Smooth muscle cell (in vitro differentiated cells): ENCODE data around the gene SPCS3. TPM values are rescaled to one million over a fixed set of nuclear protein-coding genes. Genes with fewer than 3 reads are reported as not detected.

Source experiments
- DNase-seq: peaks from one replicate; lab custom pipeline; 2025; ENCODE audit not compliant: unreplicated experiment; lab: John Stamatoyannopoulos, UW
- H2AFZ ChIP-seq: fragments of 200-600 bp; sonication (generic); 2 replicates; pipeline ENCODE4 v1.6.0; 2016; ENCODE audit warnings: antibody characterized with exemption, low read depth, mild to moderate bottlenecking
- H3F3A ChIP-seq: fragments of 200-600 bp; sonication (generic); 2 replicates; pipeline ENCODE4 v1.6.0; 2017; ENCODE audit warnings: antibody characterized with exemption, low read depth
- H3K27ac ChIP-seq: fragments of 200-600 bp; sonication (generic); 2 replicates; pipeline ENCODE4 v1.5.1; 2016; ENCODE audit warnings: low read depth, mild to moderate bottlenecking
- H3K27me3 ChIP-seq: fragments of 200-600 bp; sonication (generic); 2 replicates; pipeline ENCODE4 v1.6.1; 2016; ENCODE audit warnings: low read depth, mild to moderate bottlenecking
- H3K36me3 ChIP-seq: fragments of 200-600 bp; sonication (generic); 2 replicates; pipeline ENCODE4 v1.5.1; 2016; ENCODE audit warnings: low read depth
- H3K4me1 ChIP-seq: fragments of 200-600 bp; sonication (generic); 2 replicates; pipeline ENCODE4 v1.5.1; 2016; ENCODE audit warnings: low read depth
- H3K4me2 ChIP-seq: fragments of 200-600 bp; sonication (generic); 2 replicates; pipeline ENCODE4 v1.6.0; 2016; ENCODE audit warnings: mild to moderate bottlenecking
- H3K4me3 ChIP-seq: fragments of 200-600 bp; sonication (generic); 2 replicates; pipeline ENCODE4 v1.5.1; 2016; ENCODE audit warnings: mild to moderate bottlenecking
- H3K79me2 ChIP-seq: fragments of 200-600 bp; sonication (generic); 2 replicates; pipeline ENCODE4 v1.6.0; 2016; ENCODE audit warnings: low read depth, mild to moderate bottlenecking
- H3K9ac ChIP-seq: fragments of 200-600 bp; sonication (generic); 2 replicates; pipeline ENCODE4 v1.6.0; 2016; ENCODE audit warnings: low read depth
- H3K9me3 ChIP-seq: fragments of 200-600 bp; sonication (generic); replicated peaks from 2 replicates; pipeline ENCODE4 v1.5.1; 2016; ENCODE audit warnings: low read depth
- H4K20me1 ChIP-seq: fragments of 200-600 bp; sonication (generic); 2 replicates; pipeline ENCODE4 v1.6.0; 2016; ENCODE audit warnings: low read depth
- WGBS: methylation state at CpG from one replicate; pipeline ENCODE4 v1.1.7; 2016; ENCODE audit warnings: low lambda C conversion rate; 5-methylcytosine and 5-hydroxymethylcytosine counted together
- polyA plus RNA-seq: library from polyadenylated mRNA; unstranded; fragments of >200 nt; fragmentation: Nextera tagmentation; extraction: Ambion mirVana; gene quantifications from 2 replicates; pipeline ENCODE4 v1.2.1, GENCODE V29; 2016
- total RNA-seq: library from RNA; depleted of rRNA; stranded (reverse); fragments of >200 nt; gene quantifications from 2 replicates; pipeline ENCODE4 v1.2.3, GENCODE V29; 2014
- TF ChIP-seq, protein P1 (sequence below): fragments of 200-600 bp; sonication (generic); IDR thresholded peaks from 2 replicates; pipeline ENCODE4 v1.5.1; 2017; ENCODE audit warnings: borderline replicate concordance, mild to moderate bottlenecking, antibody characterized with exemption; ENCODE audit not compliant: insufficient read depth, poor library complexity, severe bottlenecking

SPCS3 gene
- total RNA-seq (195 and 237 TPM in 2 replicates), polyA plus RNA-seq (101 and 116 TPM in 2 replicates)

DNA sequence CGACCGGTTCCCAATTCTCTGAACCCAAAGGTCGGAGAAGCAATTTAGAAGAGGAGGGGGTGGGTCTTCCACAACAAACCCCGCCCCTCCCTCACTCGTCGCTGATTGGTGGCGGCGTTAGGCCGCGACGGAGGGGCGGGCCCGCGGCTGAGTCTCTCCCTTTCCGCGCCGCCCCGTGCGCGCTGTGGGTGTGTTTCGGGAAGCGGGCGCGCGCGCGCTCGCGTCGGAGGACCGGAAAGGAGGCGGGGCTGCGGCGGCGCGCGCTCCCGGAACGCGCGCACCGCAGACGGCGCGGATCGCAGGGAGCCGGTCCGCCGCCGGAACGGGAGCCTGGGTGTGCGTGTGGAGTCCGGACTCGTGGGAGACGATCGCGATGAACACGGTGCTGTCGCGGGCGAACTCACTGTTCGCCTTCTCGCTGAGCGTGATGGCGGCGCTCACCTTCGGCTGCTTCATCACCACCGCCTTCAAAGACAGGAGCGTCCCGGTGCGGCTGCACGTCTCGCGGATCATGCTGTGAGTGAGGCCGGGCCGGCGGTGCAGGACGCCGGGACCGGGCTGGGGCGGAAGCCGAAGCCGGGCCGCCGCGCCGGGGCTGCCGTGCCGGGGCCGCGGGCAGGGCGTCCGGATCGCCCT, at the start of gene SPCS3:
SPCS3 (plus strand) TSS at position 263 of the 636 bp plus-strand sequence; CDS start at position 374, 111 bp downstream.
- Histone ChIP-seq H3K4me1 (peaks cover 18% of the 10 kb centered on the region), H4K20me1 (peaks cover 35% of the 10 kb centered on the region), H3K79me2 (peaks cover 44% of the 10 kb centered on the region), H3K4me3 (peak within 1 kb of the TSS; percentile 94), H3K27me3 (no peaks in the 10 kb centered on the region), H3K27ac (peak within 1 kb of the TSS; percentile 84), H3K9me3 (no peaks in the 10 kb centered on the region), H3K36me3 (no peaks in the 10 kb centered on the region), H3K9ac (peak within 1 kb of the TSS; percentile 87), H2AFZ (peak within 1 kb of the TSS; percentile 98), H3K4me2 (peak within 1 kb of the TSS; percentile 97), H3F3A (no peaks in the 10 kb centered on the region)
- WGBS: 2% methylated on average over 69 of the region's 94 CpGs
- DNase-seq: peak; percentile 68
- TF ChIP-seq, protein P1, sequence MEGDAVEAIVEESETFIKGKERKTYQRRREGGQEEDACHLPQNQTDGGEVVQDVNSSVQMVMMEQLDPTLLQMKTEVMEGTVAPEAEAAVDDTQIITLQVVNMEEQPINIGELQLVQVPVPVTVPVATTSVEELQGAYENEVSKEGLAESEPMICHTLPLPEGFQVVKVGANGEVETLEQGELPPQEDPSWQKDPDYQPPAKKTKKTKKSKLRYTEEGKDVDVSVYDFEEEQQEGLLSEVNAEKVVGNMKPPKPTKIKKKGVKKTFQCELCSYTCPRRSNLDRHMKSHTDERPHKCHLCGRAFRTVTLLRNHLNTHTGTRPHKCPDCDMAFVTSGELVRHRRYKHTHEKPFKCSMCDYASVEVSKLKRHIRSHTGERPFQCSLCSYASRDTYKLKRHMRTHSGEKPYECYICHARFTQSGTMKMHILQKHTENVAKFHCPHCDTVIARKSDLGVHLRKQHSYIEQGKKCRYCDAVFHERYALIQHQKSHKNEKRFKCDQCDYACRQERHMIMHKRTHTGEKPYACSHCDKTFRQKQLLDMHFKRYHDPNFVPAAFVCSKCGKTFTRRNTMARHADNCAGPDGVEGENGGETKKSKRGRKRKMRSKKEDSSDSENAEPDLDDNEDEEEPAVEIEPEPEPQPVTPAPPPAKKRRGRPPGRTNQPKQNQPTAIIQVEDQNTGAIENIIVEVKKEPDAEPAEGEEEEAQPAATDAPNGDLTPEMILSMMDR: no peak

DNA sequence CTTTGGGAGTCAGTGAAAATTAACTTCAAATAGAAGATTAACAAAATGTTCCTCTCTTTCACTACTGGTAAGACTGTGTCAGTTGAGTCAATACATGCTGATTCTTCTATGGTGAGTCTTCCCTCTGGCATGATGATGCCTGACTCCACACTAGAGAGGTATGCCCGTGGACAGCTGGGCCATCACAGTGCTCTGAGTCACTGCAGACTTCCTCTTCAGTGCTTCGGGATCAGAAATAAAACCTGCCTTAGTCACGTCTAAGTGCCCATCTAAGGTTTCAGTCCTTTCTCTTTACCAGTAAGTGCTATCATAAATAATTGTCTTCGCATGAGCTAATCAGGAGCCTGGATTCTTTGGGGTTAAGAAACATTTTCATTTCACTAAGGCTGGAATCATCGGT, 49.1 kb upstream of the SPCS3 start:
- Histone ChIP-seq H3K4me2 (peak overlapping the region; percentile 63), H3K27ac (peak overlapping the region; percentile 90), H4K20me1 (no peaks in the 10 kb centered on the region), H3K9ac (peak overlapping the region; percentile 72), H3F3A (peaks cover 7% of the 10 kb centered on the region), H3K9me3 (no peaks in the 10 kb centered on the region), H3K4me3 (no peak overlapping the region), H3K27me3 (no peaks in the 10 kb centered on the region), H3K36me3 (no peaks in the 10 kb centered on the region), H2AFZ (no peak overlapping the region), H3K4me1 (peaks cover 11% of the 10 kb centered on the region), H3K79me2 (no peaks in the 10 kb centered on the region)
- DNase-seq: peak; percentile 1
- TF ChIP-seq, protein P1: no peak
- 3% methylated on average over 5 of the region's 5 CpGs for WGBS

DNA sequence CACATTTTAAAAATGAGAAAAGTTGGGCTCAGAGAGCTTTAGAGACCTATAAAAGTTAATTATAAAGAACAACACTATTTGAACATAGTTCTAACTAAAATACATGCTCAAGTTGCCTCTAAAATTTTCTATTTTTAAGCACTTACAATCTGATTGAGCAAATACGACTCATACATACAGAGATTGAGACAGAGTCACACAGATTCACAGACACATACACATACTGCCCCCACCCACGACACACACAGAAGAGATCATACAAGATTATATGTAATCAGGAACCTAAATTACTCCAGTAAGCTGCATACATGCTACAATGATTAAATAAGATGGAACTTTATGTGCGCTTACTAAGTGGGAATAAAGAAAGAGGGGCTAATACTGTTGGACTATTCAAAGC, 48.0 kb upstream of the SPCS3 start:
- DNase-seq: no peak
- H3K27ac ChIP-seq: peak overlapping the region; percentile 90
- H3F3A ChIP-seq: peaks cover 7% of the 10 kb centered on the region
- peak overlapping the region; percentile 15 for H2AFZ ChIP-seq
- no peaks in the 10 kb centered on the region for H4K20me1 ChIP-seq
- H3K79me2 ChIP-seq: no peaks in the 10 kb centered on the region
- H3K4me3 ChIP-seq: no peak overlapping the region
- no peaks in the 10 kb centered on the region for H3K9me3 ChIP-seq
- no peak overlapping the region for H3K9ac ChIP-seq
- H3K4me2 ChIP-seq: peak overlapping the region; percentile 55
- 65% methylated on average over 3 of the region's 3 CpGs for WGBS
- H3K4me1 ChIP-seq: peaks cover 11% of the 10 kb centered on the region
- TF ChIP-seq, protein P1: no peak
- H3K36me3 ChIP-seq: no peaks in the 10 kb centered on the region
- H3K27me3 ChIP-seq: no peaks in the 10 kb centered on the region

DNA sequence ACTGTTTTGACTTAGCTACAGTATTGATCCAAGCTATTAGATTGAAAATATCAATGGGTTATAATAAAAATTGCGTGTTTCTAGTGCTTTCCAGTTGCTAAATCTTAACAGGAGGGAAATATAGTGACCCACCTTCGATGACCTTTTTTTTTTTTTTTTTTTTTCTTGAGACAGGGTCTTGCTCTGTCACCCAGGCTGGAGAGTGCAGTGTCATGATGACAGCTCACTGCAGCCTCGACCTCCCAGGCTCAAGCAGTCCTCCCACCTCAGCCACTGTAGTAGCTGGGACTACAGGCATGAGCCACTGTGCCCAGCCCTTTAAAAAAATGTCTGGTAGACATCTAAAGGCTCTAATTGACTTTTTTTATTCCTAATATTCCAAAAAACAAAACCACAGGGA, 47.0 kb upstream of the SPCS3 start:
- Histone ChIP-seq H3K27ac (no peak overlapping the region), H2AFZ (no peak overlapping the region), H3K4me2 (no peak overlapping the region), H3K27me3 (no peaks in the 10 kb centered on the region), H3K4me1 (peaks cover 11% of the 10 kb centered on the region), H3K36me3 (no peaks in the 10 kb centered on the region), H3F3A (peaks cover 7% of the 10 kb centered on the region), H3K9me3 (no peaks in the 10 kb centered on the region), H3K4me3 (no peak overlapping the region), H4K20me1 (no peaks in the 10 kb centered on the region), H3K79me2 (no peaks in the 10 kb centered on the region), H3K9ac (no peak overlapping the region)
- TF ChIP-seq, protein P1: no peak
- DNase-seq: no peak
- WGBS: 84% methylated on average over 3 of the region's 3 CpGs
